Ramos (cell line): ENCODE results near the gene SEC16A.

Experiments used
- in situ Hi-C: fragments of 300-500 bp; cut with MboI; formaldehyde crosslinking; loops from one replicate; pipeline ENCODE4 v1.14.3; 2022; ENCODE audit warnings: low sequenced_read_pairs; ENCODE audit not compliant: unreplicated experiment

The SEC16A gene

DNA sequence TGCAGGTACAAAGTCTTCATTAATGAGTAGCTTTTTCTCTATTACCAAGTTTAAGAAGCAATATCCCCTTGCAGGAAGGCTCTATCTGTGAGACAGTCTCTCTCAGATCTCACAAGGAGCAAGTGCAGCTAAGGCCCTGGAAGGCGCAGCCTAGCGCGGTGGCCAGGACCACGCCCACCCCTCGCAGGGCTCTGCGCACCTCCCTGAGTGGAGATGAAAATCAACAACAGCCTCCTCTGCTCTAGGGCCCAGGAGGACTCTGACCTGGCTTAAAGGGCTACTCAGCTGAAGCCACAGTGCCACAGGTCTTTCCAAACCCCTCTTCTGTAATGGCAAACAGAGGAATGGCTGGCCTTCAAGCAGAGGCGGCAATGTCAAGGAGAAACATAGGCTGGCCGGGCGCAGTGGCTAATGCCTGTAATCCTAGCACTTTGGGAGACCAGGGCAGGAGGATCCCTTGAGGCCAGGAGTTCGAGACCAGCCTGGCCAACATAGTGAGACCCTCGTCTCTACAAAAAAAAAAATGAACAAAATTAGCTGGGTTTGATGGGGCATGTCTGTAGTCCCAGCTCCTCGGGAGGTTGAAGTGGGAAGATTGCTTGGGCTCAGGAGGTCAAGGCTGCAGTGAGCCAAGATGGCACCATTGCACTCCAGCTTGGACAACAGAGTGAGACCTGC lies 11.9 kb downstream of the SEC16A start:
- in situ Hi-C loops, result no loop called here

DNA sequence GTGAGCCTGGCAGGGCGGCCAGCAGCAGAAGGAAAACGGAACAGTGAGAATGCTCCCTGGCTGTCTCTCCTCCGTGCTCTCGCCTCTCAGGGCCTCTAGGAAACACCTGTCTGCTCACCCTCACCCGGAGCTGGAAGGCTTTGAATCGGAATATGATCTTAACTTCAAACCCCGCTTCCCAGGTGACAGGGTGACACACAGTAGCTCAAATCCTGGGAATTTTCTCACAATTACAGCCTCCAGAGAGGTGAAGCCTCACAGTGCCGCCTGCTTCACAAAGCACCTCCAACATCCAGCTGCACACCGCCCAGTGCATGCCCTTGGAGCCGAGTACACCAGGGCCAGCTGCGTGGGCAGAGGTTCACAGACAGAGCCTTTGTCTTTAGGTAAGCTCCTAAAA lies 12.5 kb downstream of the SEC16A start:
- in situ Hi-C loops, result no loop called here

- in situ Hi-C loops, result no loop called here
These were observed 15.1 kb downstream of the SEC16A start for GRCh38 chr9:136467766-136468165.

DNA sequence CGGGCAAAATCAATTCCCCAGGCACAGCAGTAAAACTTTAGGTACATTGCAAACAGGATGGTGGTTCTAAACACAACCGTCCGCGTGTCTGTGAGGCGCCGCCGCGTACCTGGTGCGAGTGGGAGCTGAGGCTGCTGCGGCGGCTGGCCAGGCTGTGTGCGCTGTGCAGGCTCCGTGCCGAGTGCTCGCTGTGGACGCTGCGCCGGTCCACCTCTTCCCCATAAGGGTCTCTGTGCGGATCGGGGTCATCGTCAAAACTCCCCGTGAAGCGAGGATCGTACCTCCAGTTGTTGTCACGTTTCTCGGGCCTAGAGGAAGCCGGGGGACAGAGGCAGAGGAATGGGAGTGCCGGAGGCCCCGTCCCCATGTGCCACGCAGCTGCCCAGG lies 16.7 kb downstream of the SEC16A start:
- in situ Hi-C loops, result no loop called here

DNA sequence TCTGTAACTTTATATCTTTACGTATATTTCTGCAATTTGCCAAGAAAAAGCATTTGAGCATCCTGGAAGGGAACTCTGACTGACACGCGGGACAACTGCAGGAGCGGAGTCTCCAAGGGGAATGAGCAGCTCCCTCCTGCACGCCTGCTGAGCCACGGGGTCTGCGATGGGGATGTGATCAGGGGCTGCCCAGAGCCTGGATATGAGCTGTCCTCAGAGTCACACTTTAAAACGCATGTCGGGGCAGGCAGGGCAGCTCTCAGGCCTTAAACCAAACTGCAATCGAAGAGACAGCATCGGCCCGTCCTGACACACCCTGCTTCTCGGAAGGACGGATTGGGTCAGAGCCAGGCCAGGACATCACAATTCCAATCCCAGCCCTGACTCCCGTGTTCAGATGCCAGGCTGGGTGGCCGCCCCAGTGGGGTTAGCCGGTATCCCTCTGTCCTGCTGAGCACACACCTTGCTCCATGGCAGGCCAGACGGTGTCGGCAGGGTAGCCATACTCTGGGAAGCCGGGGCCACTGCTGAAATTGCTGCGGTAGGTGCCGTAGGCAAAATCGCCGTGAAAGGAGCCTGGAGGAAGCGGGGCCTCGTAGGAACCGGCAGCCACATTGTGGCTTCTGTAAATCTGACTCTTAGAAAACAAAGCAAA lies 17.2 kb downstream of the SEC16A start:
- in situ Hi-C loops, result no loop called here

- in situ Hi-C loops, result no loop called here
These were observed 18.6 kb downstream of the SEC16A start for GRCh38 chr9:136464241-136464640.

DNA sequence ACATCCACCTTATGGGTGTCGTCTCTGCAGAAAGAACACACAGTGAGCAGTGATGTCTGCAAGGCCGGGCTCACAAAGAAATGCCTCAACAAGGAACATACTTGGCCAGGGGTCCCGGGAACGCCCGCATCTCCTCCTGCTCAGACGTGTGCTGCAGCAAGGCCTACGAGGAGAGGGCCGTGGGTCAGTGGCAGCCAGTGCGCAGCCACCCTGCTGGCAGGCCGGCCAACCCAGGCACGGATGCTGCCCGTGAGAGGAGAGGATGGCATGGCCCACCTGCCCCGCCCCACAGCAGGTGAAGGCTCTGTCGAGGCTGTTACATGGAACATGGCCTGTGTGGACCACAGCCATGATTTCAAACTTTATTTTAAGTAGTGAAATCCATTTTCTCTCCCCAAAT lies 19.3 kb downstream of the SEC16A start:
- in situ Hi-C loops, result no loop called here

GRCh38 chr9:136462664-136463063 lies 20.2 kb downstream of the SEC16A start:
- in situ Hi-C loops, result no loop called here

DNA sequence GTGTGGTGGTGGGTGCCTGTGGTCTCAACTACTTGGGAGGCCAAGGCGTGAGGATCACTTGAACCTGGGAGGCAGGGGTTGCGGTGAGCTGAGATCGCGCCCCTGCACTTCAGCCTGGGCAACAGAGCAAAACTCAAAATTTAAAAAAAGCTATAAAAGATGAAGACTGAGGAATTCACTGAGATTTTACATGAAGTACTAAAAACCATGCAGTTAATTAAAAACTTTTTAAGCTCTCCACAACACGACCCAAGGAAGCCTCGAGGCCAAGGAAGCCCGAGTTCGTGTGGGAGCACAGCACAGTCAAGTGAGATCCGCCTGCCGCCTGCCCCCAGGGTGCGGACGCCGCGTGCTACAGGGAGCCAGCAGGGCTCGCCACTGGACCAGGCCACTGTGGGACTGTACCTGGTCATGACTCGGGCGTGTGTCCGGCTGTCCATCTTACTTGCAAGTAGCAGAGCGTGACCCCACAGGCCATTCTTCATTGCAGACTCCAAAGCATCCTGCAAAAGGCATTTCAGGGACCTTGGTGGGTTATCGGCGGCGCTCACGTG lies 22.0 kb downstream of the SEC16A start:
- in situ Hi-C loops, result no loop called here

- in situ Hi-C loops, result no loop called here
These were observed 23.4 kb downstream of the SEC16A start for GRCh38 chr9:136459425-136459824.

GRCh38 chr9:136457326-136457725 lies 25.5 kb downstream of the SEC16A start:
- in situ Hi-C loops, result no loop called here

DNA sequence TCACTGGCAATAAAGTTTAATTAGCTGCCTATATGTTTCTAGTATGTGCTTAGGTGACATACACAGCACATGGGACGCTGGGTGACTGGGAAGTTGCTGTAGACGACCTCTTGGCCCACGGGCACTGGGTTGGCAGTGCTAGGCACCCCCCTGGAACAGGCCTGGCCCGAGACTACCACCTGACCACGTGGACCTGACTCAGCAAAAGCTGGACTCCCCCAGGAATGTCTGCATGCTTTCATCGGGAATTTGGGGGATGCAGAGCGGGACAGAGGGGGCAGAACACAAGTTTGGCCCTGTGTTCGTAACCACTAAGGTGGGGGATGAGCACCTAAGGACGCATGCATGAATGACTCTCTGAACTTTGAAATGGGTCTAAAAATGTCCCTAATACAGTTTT lies 26.6 kb downstream of the SEC16A start:
- in situ Hi-C loops, result no loop called here

DNA sequence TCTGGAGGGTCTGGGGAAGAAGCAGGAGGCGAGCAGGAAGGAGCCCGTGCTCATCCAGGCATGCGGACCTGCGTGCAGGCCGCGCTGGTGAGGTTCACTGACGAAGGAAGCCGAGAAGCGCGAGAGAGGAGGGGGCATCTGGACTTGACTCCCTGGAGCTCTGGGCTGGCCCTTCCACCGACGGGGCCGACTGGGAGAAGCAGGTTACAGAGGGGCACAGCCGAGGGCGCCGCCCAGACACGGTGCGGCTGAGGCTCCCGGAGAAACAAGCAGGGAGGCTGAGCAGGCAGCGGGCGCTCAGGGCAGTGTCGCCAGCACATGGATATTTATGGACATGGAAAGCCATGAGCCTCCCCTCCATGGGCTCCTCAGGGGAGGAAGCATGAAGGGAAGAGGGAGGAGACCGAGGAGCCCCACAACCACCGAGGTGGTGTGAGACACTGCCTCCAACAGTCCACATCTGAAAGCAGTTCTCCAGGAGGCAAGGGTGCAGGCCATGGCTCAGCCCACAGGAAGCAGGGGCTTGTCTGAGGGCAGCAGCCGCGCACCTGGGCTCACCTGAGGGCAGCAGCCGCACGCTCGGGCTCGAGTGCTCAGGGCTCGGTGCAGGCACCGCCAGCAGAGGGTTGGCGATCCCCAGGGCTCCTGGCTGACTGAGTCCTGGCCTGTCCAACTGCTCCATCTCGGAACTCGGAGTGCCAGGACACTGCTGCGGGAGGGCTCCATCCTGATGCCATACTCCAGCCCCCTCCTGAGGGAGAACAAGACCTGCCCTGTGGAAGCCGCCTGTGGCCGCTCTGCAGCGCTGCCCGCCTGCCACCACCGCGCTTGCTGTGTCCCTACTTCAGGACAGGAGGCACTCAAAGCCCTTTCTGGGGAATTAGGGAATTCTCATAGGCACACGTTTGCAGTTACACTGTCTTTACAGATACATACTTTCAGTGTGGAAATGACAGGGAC lies 27.5 kb downstream of the SEC16A start:
- in situ Hi-C loops, result no loop called here

DNA sequence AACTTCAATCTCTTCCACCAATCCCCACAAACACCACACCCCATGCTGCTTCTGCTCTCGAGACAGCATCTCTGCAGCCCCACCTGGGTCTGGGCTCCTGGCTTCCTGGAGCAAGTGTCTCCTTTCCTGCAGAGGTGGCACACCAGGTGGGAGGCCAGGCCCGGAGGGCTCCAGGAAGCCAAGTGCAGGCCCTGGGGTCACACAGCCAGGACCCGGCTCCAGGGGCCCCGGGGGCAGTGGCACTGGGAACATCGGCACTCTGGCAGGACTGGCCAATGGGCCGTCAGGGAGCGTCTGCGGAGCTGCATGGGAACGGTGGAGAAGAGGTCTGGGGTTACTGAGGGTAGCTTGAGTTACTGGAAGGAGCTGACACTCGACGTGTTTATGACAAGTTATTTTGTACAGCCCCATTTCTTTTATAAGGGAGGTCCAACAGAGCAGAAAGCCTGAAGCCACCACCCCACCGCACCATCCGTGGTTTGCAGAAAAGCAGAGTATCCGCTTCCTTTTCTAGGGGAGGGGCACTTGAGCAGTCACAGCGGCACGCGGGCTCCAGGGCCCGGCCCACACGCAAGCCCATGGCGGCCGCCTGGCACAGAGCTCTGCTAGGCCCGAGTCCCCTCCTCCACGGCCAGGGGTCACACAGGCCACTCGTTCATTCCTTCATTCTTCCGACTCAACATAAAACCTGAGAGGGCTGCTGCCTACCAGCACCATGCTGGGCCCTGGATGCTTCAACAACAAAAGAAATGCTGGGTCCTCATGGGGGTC lies 28.6 kb downstream of the SEC16A start:
- in situ Hi-C loops, result no loop called here

- in situ Hi-C loops, result no loop called here
These were observed 29.5 kb downstream of the SEC16A start for GRCh38 chr9:136453326-136453725.

DNA sequence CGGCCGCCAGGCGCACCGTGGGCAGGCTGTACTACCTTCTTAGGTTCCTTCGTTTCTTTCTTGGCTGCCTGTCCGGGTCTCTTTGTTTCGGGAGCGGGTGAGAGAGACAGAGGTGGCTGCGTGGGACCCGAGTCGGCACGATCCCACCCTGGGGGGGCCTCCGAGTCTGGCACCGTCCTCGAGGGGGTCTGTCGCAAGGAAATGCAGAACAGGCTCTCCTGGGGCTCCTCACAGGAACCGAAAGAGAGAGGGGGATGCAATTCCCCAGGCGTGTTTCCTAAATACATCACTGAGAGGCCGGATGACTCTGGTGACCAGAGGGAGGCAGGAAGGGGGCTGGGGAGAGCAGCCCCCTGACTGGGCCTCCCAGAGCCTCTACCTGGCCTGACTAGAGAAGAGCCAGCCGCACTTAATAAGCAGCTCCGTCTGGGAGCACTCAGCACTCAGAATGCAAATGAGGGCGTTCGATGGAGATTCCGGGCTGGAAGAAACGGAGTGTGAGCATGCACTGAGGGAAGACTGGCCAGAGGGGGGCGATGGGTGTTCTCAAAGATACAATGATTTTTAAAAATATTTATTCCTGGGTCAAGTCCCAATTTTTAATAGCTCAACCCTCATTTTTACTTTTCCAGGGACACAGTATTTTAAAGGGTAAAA lies 31.5 kb downstream of the SEC16A start:
- in situ Hi-C loops, result no loop called here

DNA sequence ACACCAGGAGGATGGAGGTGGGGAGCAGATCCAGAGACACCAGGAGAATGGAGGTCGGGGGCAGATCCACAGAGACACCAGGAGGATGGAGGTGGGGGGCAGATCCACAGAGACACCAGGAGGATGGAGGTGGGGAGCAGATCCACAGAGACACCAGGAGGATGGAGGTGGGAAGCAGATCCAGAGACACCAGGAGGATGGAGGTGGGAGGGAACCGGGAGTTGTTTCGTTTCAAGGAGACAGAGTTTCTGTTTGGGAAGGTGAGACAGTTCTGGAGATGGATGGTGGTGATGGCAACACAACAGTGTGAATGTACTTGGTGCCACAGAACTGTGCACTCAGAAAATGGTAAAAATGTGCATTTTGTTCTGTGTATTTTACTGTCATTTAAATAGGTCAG lies 34.2 kb downstream of the SEC16A start:
- in situ Hi-C loops, result no loop called here

DNA sequence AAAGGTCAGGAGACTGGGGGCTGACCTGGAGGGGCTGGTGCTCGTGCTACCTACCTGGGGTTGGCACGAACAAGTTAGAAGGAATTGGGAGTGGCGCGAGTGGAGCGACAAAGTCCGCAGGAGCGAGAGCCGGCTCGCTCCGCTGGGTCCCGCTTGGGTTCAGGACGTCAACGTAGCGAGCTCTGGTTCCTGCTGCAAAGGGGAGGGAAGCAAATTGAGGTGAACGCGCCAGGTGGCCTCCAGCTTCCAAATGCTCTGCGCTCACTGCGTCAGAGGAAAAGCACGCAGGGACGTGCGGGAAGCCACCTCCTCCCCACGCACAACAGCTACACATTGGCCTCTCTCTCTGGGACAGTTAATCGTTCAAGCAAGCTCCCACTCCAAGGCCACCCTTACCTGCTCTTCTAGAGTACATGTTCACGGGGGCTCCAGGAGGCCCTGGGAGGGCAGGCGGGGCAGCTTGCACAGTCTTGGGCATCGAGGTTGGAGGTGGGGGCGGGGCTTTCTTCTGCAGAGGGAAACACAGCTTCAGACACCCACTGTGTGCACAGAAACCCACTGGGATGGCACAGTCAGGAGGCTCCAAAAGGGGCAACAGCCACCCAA lies 35.6 kb downstream of the SEC16A start:
- in situ Hi-C loops, result no loop called here

- in situ Hi-C loops, result no loop called here
These were observed 37.0 kb downstream of the SEC16A start for GRCh38 chr9:136445799-136446198.
